Measurements from ENCODE around the gene CCDC117.

DNA sequence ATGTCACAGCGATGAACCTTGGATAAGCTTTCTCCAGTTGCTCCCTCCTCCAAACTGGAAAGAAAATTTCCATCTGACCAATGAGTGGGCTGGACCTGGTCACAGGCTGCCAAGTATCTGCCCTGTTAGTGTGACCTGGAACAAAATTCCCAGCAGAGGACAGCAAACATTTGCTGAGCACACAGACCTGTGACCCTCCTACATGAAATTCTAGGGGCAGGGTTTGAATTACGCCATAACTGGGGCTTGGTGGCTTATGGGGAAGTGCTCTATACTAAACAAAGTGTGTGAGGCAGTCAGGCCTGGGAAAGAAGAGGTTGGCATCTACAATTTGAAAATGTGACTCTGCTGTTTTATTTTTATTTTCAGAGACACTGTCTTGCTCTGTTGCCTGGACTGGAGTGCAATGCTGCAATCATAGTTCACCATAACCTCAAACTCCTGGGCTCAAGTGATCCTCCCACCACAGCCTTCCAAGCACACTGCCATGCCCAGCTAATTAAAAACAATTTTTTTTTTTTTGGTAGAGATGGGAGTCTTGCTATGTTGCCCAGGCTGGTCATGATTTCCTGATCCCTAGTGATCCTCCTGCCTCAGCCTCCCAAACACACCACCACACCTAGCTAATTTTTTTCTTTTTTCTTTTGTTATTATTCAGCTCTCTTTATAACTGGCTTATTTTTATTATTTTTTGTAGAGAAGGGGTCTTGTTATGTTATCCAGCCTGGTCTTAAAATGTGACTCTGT is 41.5 kb downstream of the CCDC117 start:
- TF ChIP-seq POLR2AphosphoS5 (IDR thresholded peaks at IDR 0.05) = peak in 2 of 3 donors; percentile 23 to 26
- TF ChIP-seq, protein P1, sequence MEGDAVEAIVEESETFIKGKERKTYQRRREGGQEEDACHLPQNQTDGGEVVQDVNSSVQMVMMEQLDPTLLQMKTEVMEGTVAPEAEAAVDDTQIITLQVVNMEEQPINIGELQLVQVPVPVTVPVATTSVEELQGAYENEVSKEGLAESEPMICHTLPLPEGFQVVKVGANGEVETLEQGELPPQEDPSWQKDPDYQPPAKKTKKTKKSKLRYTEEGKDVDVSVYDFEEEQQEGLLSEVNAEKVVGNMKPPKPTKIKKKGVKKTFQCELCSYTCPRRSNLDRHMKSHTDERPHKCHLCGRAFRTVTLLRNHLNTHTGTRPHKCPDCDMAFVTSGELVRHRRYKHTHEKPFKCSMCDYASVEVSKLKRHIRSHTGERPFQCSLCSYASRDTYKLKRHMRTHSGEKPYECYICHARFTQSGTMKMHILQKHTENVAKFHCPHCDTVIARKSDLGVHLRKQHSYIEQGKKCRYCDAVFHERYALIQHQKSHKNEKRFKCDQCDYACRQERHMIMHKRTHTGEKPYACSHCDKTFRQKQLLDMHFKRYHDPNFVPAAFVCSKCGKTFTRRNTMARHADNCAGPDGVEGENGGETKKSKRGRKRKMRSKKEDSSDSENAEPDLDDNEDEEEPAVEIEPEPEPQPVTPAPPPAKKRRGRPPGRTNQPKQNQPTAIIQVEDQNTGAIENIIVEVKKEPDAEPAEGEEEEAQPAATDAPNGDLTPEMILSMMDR (IDR thresholded peaks at IDR 0.05) = no peak
